Heart left ventricle (tissue), 13 donors: ENCODE data around the gene NIM1K.

Source experiments
- POLR2A ChIP-seq, 2 donors: fragments of 450-650 bp; IDR thresholded peaks; one replicate each; pipeline ENCODE4 v1.6.1; 2017; ENCODE audit warnings: antibody characterized with exemption in 2 of 2, mild to moderate bottlenecking in 2 of 2, moderate library complexity in 2 of 2
- TF ChIP-seq, protein P1 (sequence below), 12 donors: fragments of 200-600 bp; sonication (generic) in 4 of 12; IDR thresholded peaks; one replicate each; pipeline versions ENCODE4 v1.5.0 to v1.8.0; 2018 to 2022; ENCODE audit warnings: antibody characterized with exemption in 12 of 12, mild to moderate bottlenecking in 5 of 12
- donor health status: ischemic (EF 13 %, LVEDD 7.1; RV severe dilation, severe dysfunction).
- donor health status: DM: no; HTN: yes; CAD: no.
- donor health status: DM: no; HTN: no; CAD: no.
- donor health status: ischemic (EF 25% LVEDD 6.9; RV normal size, moderate dysfunction).
- donor health status: ischemic (EF 25% LVEDD 5.7; RV mildly dilated, moderate dysfunction).
- donor health status: ischemic (EF 35%, LVEDD 5.7; RV mildly dilated, moderate dysfunction).
- donor health status: nonischemic (EF 11% LVEDD 7.7; RV severe dilation, severe dysfunction).
- donor health status: DM: yes; HTN: yes; CAD: no.
- donor health status: PGD.
- donor health status: ischemic (EF 29% LVEDD 5.4; RV normal size, mild dysfunction).
- donor health status: nonischemic (EF 23%, LVEDD 6.1; RV moderate dilation, normal function).

DNA sequence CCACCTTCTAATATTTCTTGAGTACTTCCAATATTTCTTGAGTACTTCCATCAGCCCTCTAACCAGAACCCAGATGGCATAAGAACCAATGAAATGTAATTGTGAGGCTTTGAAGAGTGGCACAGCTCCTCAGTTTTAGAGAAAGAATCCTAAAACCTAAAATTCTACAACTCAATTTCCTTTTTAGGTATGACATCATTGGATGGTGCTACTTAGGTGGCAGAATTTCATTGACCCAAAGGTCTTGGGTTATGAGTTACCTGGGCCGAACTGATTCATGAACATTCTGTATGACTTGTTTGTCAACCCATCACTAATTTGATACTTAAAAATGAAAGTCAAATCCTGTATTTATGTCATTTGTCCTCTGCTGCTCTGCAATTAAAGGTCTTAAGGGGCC lies 108.1 kb downstream of the NIM1K start:
- TF ChIP-seq, protein P1, sequence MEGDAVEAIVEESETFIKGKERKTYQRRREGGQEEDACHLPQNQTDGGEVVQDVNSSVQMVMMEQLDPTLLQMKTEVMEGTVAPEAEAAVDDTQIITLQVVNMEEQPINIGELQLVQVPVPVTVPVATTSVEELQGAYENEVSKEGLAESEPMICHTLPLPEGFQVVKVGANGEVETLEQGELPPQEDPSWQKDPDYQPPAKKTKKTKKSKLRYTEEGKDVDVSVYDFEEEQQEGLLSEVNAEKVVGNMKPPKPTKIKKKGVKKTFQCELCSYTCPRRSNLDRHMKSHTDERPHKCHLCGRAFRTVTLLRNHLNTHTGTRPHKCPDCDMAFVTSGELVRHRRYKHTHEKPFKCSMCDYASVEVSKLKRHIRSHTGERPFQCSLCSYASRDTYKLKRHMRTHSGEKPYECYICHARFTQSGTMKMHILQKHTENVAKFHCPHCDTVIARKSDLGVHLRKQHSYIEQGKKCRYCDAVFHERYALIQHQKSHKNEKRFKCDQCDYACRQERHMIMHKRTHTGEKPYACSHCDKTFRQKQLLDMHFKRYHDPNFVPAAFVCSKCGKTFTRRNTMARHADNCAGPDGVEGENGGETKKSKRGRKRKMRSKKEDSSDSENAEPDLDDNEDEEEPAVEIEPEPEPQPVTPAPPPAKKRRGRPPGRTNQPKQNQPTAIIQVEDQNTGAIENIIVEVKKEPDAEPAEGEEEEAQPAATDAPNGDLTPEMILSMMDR (IDR thresholded peaks at IDR 0.05), result no peak
- no peak for TF ChIP-seq POLR2A (IDR thresholded peaks at IDR 0.05)
